HFF-Myc (cell line): ENCODE measurements around the gene LRRC7.

Experiments used
- DNase-seq: peaks from one replicate; pipeline ENCODE4 v3.0.0-alpha.2; 2011; ENCODE audit warnings: low read depth; ENCODE audit errors: extremely low read depth
- H3K4me3 ChIP-seq: replicated peaks from 2 replicates; pipeline ENCODE4 v1.5.1; 2011; ENCODE audit warnings: low read depth, mild to moderate bottlenecking, control low read depth, low read length
- TF ChIP-seq, protein P1 (sequence below): IDR thresholded peaks from 2 replicates; pipeline ENCODE4 v1.5.1; 2012; ENCODE audit warnings: mild to moderate bottlenecking, low read depth, low read length, control low read depth; ENCODE audit errors: missing control alignments

The LRRC7 gene

DNA sequence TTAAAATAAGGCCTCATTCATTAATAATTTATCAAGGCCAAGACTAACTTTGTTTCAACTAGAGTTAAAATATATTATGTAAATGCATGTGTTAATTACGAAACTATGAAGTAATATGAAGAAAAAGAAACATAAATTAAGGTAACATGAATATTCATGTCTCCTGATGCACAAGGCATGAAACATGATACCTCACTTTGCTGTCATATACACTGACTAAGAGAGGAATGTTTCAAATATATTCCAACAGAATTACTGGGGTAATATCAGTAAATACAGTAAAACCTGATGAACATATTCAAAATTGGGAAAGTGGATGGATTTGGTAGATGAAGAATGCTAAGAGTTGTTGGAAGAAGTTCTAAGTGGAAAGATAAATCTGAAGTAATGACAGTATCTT lies 274.6 kb downstream of the LRRC7 start:
- H3K4me3 ChIP-seq: no peak overlapping the region
- TF ChIP-seq, protein P1, sequence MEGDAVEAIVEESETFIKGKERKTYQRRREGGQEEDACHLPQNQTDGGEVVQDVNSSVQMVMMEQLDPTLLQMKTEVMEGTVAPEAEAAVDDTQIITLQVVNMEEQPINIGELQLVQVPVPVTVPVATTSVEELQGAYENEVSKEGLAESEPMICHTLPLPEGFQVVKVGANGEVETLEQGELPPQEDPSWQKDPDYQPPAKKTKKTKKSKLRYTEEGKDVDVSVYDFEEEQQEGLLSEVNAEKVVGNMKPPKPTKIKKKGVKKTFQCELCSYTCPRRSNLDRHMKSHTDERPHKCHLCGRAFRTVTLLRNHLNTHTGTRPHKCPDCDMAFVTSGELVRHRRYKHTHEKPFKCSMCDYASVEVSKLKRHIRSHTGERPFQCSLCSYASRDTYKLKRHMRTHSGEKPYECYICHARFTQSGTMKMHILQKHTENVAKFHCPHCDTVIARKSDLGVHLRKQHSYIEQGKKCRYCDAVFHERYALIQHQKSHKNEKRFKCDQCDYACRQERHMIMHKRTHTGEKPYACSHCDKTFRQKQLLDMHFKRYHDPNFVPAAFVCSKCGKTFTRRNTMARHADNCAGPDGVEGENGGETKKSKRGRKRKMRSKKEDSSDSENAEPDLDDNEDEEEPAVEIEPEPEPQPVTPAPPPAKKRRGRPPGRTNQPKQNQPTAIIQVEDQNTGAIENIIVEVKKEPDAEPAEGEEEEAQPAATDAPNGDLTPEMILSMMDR: no peak
- no peak for DNase-seq

- H3K4me3 ChIP-seq: no peak overlapping the region
- TF ChIP-seq, protein P1: no peak
- DNase-seq: no peak
Observed at GRCh38 chr1:69845655-69846054, 277.9 kb downstream of the LRRC7 start.

GRCh38 chr1:69846267-69846666 lies 278.5 kb downstream of the LRRC7 start:
- no peak for DNase-seq
- no peak overlapping the region for H3K4me3 ChIP-seq
- TF ChIP-seq, protein P1: no peak

DNA sequence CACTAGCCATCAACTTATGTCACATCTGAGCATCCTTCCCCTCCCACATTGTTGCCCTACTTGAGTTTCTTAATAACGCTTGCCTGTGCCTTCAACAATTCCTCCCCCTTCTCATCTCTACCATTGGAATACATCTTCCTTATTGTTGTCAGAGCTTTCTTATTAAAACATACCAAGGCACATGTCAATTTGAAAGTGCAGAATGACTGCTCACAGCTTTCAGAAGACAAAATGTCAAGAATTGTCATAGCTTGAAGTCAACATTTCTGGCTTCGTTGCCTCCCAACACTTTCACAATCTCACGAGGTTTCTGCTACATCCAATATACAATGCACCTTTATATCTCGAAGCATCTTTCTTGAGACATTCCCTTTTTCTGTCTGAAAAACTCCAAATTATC lies 279.9 kb downstream of the LRRC7 start:
- no peak for DNase-seq
- no peak overlapping the region for H3K4me3 ChIP-seq
- TF ChIP-seq, protein P1: no peak

DNA sequence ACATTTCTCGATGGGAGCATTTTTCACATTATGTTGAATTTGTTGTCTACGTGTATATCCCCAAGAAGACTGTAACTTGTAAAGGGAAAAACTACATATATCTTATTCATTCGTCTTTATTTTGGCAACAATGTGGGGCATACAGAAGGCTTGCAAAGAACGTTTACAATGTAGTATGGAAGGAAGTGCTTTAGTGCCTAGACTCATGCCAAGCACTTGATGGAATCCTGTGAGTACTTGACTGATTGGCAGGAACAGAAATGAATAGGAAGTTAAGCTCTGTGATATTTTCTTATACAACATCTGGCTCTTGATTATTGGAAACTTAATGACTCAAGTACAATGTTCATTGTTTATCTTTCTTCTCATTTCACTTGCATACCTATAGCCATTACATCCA lies 284.4 kb downstream of the LRRC7 start:
- H3K4me3 ChIP-seq: no peak overlapping the region
- TF ChIP-seq, protein P1: no peak
- DNase-seq: no peak

GRCh38 chr1:69852706-69853105 lies 285.0 kb downstream of the LRRC7 start:
- DNase-seq: no peak
- no peak overlapping the region for H3K4me3 ChIP-seq
- TF ChIP-seq, protein P1: no peak

DNA sequence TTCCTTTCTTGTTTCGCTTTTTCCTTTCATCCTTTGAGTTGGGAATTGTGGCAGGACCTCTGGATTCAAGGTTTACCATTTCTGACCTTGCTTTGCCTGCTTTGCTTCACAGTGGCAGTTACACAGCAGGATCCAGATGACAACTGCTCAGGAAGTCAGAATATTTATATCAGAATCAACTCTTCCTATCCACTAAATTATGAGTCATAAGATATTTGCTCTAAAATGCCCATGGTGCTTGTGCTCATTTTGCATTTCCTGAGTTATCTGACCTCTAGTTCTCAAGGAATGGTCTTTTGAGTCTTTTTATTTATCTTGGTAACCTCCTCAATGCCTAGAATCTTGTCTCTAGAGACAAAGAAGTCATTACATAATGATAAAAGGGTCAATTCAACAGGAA lies 290.8 kb downstream of the LRRC7 start:
- DNase-seq: peak; percentile 3
- TF ChIP-seq, protein P1: no peak
- no peak overlapping the region for H3K4me3 ChIP-seq
